HS-5 (cell line): Measurements from ENCODE around the gene TOPORS.

ENCODE experiments used
- DNase-seq: peaks from one replicate; pipeline ENCODE4 v3.0.0-alpha.2; 2012; ENCODE audit warnings: low read depth

TOPORS gene

DNA sequence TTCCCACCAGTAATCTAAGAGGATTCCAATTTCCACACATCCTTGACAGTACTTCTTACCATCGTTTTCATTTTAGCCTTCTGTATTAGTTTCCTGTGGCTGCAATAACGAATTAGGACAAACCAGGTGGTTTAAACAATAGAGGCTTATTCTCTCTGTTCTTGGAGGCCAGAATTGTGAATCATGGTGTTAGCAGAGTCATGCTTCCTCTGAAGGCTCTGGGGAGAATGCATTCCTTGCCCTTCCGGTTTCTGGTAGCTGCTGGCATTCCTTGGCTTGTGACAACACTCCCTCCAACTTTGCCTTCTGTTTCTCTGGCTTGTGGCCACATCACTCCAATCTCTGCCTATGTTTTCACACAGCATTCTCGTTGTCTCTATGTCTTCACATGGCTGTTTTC is 49.9 kb downstream of the TOPORS start:
- peak; percentile 42 for DNase-seq

DNA sequence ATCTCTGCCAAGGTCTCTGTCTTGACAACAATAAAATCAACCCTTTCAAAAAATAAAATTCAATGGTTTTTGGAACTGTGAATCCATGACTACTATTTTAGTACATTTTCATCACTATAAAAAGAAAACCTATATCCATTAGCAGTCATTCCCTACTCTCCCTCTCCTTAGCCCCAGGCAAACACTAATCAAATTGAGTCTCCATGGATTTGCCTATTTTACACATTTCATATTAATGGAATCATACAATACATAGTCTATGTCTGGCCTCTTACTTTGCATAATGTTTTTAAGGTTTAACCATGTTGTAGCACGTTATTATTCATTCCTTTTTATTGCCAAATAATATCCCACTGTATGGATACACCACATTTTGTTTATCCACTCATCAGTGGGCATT is 50.5 kb downstream of the TOPORS start:
- DNase-seq, result no peak

DNA sequence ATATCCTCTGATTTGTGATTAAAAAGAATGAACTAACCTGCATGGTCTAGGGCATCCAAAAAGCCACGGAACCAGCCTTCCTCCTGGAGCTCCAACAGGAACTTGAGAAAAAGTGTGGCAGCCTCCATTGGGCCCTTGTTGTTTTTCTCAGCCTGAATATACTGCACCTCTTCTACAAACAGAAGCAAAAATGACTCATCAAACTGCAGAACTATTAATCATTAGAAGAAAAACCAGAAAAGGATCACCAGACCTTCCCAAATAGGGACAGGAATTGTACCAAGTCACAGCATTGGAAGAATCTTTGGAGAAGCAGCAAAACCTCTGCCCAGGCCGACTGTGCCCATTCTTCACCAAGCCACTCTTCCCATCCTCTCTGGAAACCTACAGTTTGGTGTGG is 51.6 kb downstream of the TOPORS start:
- no peak for DNase-seq

DNA sequence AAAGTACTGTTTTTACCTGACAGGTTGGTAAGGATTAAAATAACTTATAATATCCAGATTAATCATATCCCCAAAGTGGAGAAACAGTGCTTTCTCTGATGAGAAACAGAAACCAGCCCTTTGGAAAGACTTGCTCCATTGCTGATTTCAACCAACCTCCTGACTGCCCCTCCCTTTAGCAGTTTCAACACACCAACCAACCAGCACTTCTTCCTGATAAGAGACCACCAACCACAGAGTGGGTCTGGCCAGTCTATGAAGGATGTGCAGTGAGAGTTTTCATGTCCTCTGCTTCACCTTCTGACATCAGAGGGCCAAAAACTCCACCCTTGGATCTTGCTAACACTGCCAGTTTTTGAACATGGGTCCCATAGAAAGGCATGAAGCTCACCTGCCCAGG is 54.5 kb downstream of the TOPORS start:
- no peak for DNase-seq

DNA sequence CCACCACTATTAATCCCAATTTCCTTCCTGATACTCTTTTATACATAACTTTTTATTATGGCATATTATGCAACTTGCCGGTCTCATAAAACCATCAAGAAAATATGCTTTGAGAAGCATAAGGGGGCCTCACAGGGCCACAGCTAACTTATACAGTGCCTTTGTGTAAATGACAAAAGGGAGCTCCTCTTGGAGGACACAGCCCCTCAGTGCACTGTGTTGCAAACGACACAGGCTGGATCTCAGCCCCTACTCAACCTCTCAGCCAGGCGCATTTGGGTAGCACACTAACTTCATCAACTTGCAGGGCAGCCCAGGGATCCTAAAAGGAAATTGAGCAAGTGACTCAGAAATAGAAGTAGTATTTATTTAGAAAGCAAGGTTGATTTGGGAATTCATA is 61.8 kb downstream of the TOPORS start:
- no peak for DNase-seq
